Iris pigment epithelial cell (primary cell): ENCODE data around the gene MTMR2.

Experiments
- DNase-seq: peaks from one replicate; pipeline ENCODE4 v3.0.0-alpha.2; 2011; ENCODE audit warnings: low read depth

MTMR2 gene

GRCh38 chr11:95918056-95918455, 5.9 kb downstream of the MTMR2 start:
- DNase-seq = no peak

- DNase-seq = no peak
Observed at GRCh38 chr11:95917193-95918036, 6.5 kb downstream of the MTMR2 start.

- no peak for DNase-seq
Observed at GRCh38 chr11:95916049-95916448, 7.9 kb downstream of the MTMR2 start.

- DNase-seq = no peak
Observed at GRCh38 chr11:95915051-95915450, 8.9 kb downstream of the MTMR2 start.

- no peak for DNase-seq
Observed at GRCh38 chr11:95913830-95914615, 9.9 kb downstream of the MTMR2 start.

- DNase-seq = peak; percentile 69
Observed at GRCh38 chr11:95912902-95913560, 10.9 kb downstream of the MTMR2 start.

- no peak for DNase-seq
Observed at GRCh38 chr11:95911369-95911759, 12.5 kb downstream of the MTMR2 start.

GRCh38 chr11:95910638-95911368, 13.1 kb downstream of the MTMR2 start:
- DNase-seq = no peak

GRCh38 chr11:95908826-95909225, 15.1 kb downstream of the MTMR2 start:
- DNase-seq = peak; percentile 37

- no peak for DNase-seq
Observed at GRCh38 chr11:95907476-95907875, 16.4 kb downstream of the MTMR2 start.

- no peak for DNase-seq
Observed at GRCh38 chr11:95904009-95904650, 19.8 kb downstream of the MTMR2 start.

- no peak for DNase-seq
Observed at GRCh38 chr11:95898782-95899181, 25.1 kb downstream of the MTMR2 start.

GRCh38 chr11:95897731-95898130, 26.2 kb downstream of the MTMR2 start:
- peak; percentile 79 for DNase-seq

GRCh38 chr11:95895815-95896214, 28.1 kb downstream of the MTMR2 start:
- DNase-seq = no peak

GRCh38 chr11:95892892-95893570, 30.9 kb downstream of the MTMR2 start:
- DNase-seq = no peak

GRCh38 chr11:95892492-95892891, 31.4 kb downstream of the MTMR2 start:
- DNase-seq = no peak

- DNase-seq = peak; percentile 47
Observed at GRCh38 chr11:95891423-95892170, 32.3 kb downstream of the MTMR2 start.

- DNase-seq = no peak
Observed at GRCh38 chr11:95888852-95889251, 35.1 kb downstream of the MTMR2 start.

GRCh38 chr11:95888439-95888838, 35.5 kb downstream of the MTMR2 start:
- no peak for DNase-seq

GRCh38 chr11:95886462-95886861, 37.4 kb downstream of the MTMR2 start:
- DNase-seq = peak; percentile 14
